GM23338 (cell line): Measurements from ENCODE around the gene PARD3. TPM values are rescaled to one million over a fixed set of nuclear protein-coding genes. Genes with fewer than 3 reads are reported as not detected.
"Not testable (repeated sequence)": the region's sequence is repeated elsewhere in the genome, so short reads cannot be mapped to it uniquely, and the experiment has no call there.

Experiments
- ATAC-seq: fragments of 200-7000 bp; cut with Tn5 transposase; 3 replicates; pipeline ENCODE4 v1.9.1; 2020
- DNase-seq: peaks from one replicate; pipeline ENCODE4 v3.0.0-alpha.2; 2015; ENCODE audit warnings: low spot score
- H2AFZ ChIP-seq: fragments of 200-600 bp; sonication (generic); 2 replicates; pipeline ENCODE4 v1.8.0; 2016; ENCODE audit warnings: antibody characterized with exemption, mild to moderate bottlenecking, moderate library complexity
- H3F3A ChIP-seq: fragments of 200-600 bp; sonication (generic); replicated peaks from 2 replicates; pipeline ENCODE4 v1.8.0; 2017; ENCODE audit warnings: antibody characterized with exemption, mixed run types, low read depth
- H3K27ac ChIP-seq: fragments of 200-600 bp; sonication (generic); 2 replicates; pipeline ENCODE4 v1.6.1; 2016; ENCODE audit warnings: low read depth
- H3K27me3 ChIP-seq: fragments of 200-600 bp; sonication (generic); 2 replicates; pipeline ENCODE4 v1.8.0; 2016; ENCODE audit warnings: mild to moderate bottlenecking, mixed run types, moderate library complexity; ENCODE audit not compliant: insufficient read depth
- H3K36me3 ChIP-seq: fragments of 200-600 bp; sonication (generic); 2 replicates; pipeline ENCODE4 v1.8.0; 2016; ENCODE audit warnings: mild to moderate bottlenecking; ENCODE audit not compliant: insufficient read depth
- H3K4me1 ChIP-seq: fragments of 200-600 bp; sonication (generic); 2 replicates; pipeline ENCODE4 v1.8.0; 2016; ENCODE audit warnings: mild to moderate bottlenecking, moderate library complexity; ENCODE audit not compliant: insufficient read depth
- H3K4me2 ChIP-seq: fragments of 200-600 bp; sonication (generic); 2 replicates; pipeline ENCODE4 v1.7.1; 2017; ENCODE audit warnings: mixed run types
- H3K4me3 ChIP-seq: fragments of 200-600 bp; sonication (generic); 2 replicates; pipeline ENCODE4 v1.6.1; 2016; ENCODE audit warnings: mixed run types
- H3K79me2 ChIP-seq: fragments of 200-600 bp; sonication (generic); replicated peaks from 2 replicates; pipeline ENCODE4 v1.8.0; 2017; ENCODE audit warnings: mild to moderate bottlenecking; ENCODE audit not compliant: insufficient read depth
- H3K9me2 ChIP-seq: fragments of 200-600 bp; sonication (generic); 2 replicates; pipeline ENCODE4 v1.8.0; 2017; ENCODE audit not compliant: insufficient read depth
- H4K20me1 ChIP-seq: fragments of 200-600 bp; sonication (generic); replicated peaks from 2 replicates; pipeline ENCODE4 v1.8.0; 2017; ENCODE audit warnings: mild to moderate bottlenecking; ENCODE audit not compliant: insufficient read depth
- H3K27ac Mint-ChIP-seq: 2 replicates; pipeline ENCODE4 v1.8.0; 2020; ENCODE audit warnings: inconsistent platforms, mild to moderate bottlenecking, moderate library complexity, mixed read lengths
- H3K27me3 Mint-ChIP-seq: 3 replicates; pipeline ENCODE4 v1.8.0; 2022; ENCODE audit warnings: low read depth, mild to moderate bottlenecking, moderate library complexity, mixed read lengths, inconsistent platforms; ENCODE audit not compliant: insufficient read depth, poor library complexity
- H3K36me3 Mint-ChIP-seq: 3 replicates; pipeline ENCODE4 v1.8.0; 2021; ENCODE audit warnings: low read depth, mild to moderate bottlenecking, inconsistent platforms, moderate library complexity, mixed read lengths
- H3K4me1 Mint-ChIP-seq: 3 replicates; pipeline ENCODE4 v1.8.0; 2020; ENCODE audit warnings: mild to moderate bottlenecking, inconsistent platforms, mixed read lengths
- H3K4me3 Mint-ChIP-seq: 3 replicates; pipeline ENCODE4 v1.8.0; 2021; ENCODE audit warnings: moderate library complexity, mild to moderate bottlenecking, inconsistent platforms, mixed read lengths
- H3K9me3 Mint-ChIP-seq: 3 replicates; pipeline ENCODE4 v1.8.0; 2020; ENCODE audit warnings: moderate library complexity, mild to moderate bottlenecking, inconsistent platforms, mixed read lengths
- CREB1 ChIP-seq: fragments of 250-450 bp; sonication (Bioruptor Pico); IDR thresholded peaks from 2 replicates; pipeline ENCODE4 v1.5.0; 2020; ENCODE audit warnings: low read depth, mild to moderate bottlenecking, moderate library complexity
- CTCF ChIP-seq, 2 experiments: fragments of 200-600 bp in 1 of 2; sonication (generic) in 1 of 2; conservative IDR thresholded peaks; 2 replicates each; pipeline versions ENCODE4 v1.5.1 to v1.6.1; 2016 to 2017; ENCODE audit warnings: antibody characterized with exemption in 2 of 2, low read depth in 2 of 2, mild to moderate bottlenecking in 2 of 2, moderate library complexity in 1 of 2
- ETS1 ChIP-seq: IDR thresholded peaks from 2 replicates; pipeline ENCODE4 v1.6.1; 2016; ENCODE audit warnings: antibody characterized with exemption
- EZH2 ChIP-seq: fragments of 200-600 bp; sonication (generic); IDR thresholded peaks from one replicate; pipeline ENCODE4 v1.8.0; 2017; ENCODE audit warnings: antibody characterized with exemption, mild to moderate bottlenecking, low read depth; ENCODE audit not compliant: unreplicated experiment
- EZH2phosphoT487 ChIP-seq: fragments of 200-600 bp; sonication (generic); IDR thresholded peaks from one replicate; pipeline ENCODE4 v1.8.1; 2018; ENCODE audit warnings: antibody characterized with exemption; ENCODE audit not compliant: unreplicated experiment
- NANOG ChIP-seq: IDR thresholded peaks from 2 replicates; pipeline ENCODE4 v1.6.1; 2016; ENCODE audit warnings: antibody characterized with exemption, borderline replicate concordance
- POLR2AphosphoS5 ChIP-seq: IDR thresholded peaks from 2 replicates; pipeline ENCODE4 v1.6.1; 2016; ENCODE audit warnings: antibody characterized with exemption, low read depth
- ZNF331 ChIP-seq: fragments of 250-450 bp; sonication (Bioruptor Pico); IDR thresholded peaks from 2 replicates; pipeline ENCODE4 v1.5.0; 2020; ENCODE audit warnings: low read depth, mild to moderate bottlenecking, moderate library complexity
- polyA plus RNA-seq: library from polyadenylated mRNA; unstranded; fragments of >200 nt; fragmentation: Nextera tagmentation; extraction: Ambion mirVana; gene quantifications from 2 replicates; pipeline ENCODE4 v1.2.1, GENCODE V29; 2016
- total RNA-seq: library from RNA; depleted of rRNA; stranded (reverse); fragments of >200 nt; shearing (Covaris generic); gene quantifications from 2 replicates; pipeline ENCODE4 v1.2.3, GENCODE V29; 2014
- TF ChIP-seq, protein P1 (sequence below): fragments of 250-450 bp; sonication (Bioruptor Pico); IDR thresholded peaks from 2 replicates; pipeline ENCODE4 v1.5.0; 2020; ENCODE audit warnings: mild to moderate bottlenecking, moderate library complexity

PARD3 gene
- total and polyA plus RNA-seq, 2 experiments from 2014 or later = 30.2 to 51.4 TPM

DNA sequence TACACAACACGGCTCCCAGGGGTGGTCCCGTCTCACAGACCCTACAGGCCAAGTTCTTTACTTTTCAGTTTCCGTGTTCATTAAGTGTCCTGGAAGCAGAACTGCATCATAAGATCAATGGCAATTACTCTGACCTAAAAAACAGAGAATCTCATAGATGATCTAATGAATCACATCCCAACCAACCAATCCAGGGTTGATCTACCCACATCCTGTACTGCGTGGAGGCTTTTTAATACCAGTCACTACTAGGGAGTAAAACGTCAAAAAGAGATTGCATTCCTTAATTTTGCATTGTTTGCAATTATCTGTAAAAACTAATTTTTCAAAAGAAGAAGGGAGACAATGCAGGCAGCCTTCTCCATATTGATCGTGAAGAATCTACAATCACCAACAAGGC lies 72.6 kb downstream of the PARD3 start (continued):
- TF ChIP-seq CTCF (conservative IDR thresholded peaks at IDR 0.05; ENCODE audit: low read depth in 2 of 2) = no peak

DNA sequence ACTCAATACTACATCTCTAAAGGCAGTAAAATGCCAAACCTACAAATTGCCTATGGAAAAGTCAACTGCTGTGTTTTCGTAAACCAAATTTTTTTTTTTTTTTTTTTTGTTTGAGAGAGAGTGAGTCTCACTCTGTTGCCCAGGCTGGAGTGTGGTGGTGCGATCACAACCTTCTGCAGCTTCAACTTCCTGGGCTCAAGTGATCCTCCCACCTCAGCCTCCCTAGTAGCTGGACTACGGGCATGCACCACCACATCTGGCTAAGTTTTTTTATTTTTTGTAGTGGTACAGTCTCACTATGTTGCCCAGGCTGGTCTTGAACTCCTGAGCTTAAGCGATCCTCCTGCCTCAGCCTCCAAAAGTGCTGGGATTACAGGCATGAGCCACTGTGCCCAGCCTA lies 74.0 kb downstream of the PARD3 start:
- not testable (repeated sequence) for H3K36me3 ChIP-seq, H3K27ac ChIP-seq, H3F3A ChIP-seq

DNA sequence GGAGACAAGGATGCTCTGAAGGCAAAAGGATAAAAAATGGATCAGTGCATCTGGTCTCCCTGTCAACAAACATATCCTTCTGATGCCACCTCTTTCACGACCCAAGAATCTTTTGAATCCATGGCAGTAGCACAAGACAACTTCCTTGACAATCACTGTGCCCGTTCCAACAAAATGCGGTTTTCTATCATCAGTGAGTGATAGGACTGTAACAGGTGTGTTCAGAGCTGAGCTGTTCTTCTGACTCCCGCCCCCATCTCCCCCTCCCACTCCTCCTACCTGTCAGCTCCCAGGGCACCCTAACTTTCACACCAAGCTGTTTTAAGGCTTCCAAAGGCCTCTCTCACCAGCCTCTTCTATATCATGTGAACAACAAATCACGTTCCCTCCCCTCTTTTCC lies 74.8 kb downstream of the PARD3 start:
- no peaks in the 10 kb centered on the region for H3K9me2 ChIP-seq
- no peaks in the 10 kb centered on the region for H3K36me3 ChIP-seq
- H3F3A ChIP-seq = no peaks in the 10 kb centered on the region
- ATAC-seq = peak; percentile 7
- peaks cover 94% of the 10 kb centered on the region for H3K79me2 ChIP-seq
- no peak overlapping the region for H2AFZ ChIP-seq
- no peak for DNase-seq
- H3K4me1 Mint-ChIP-seq = peaks cover 56% of the 10 kb centered on the region
- peak overlapping the region; percentile 50 for H3K4me2 ChIP-seq
- H3K27me3 ChIP-seq = no peaks in the 10 kb centered on the region
- H3K4me3 ChIP-seq = peak overlapping the region; percentile 30; the same call in 1 of the 2 replicates
- H3K9me3 Mint-ChIP-seq = no peaks in the 10 kb centered on the region
- H3K4me3 Mint-ChIP-seq = peak overlapping the region; percentile 63
- H3K27ac Mint-ChIP-seq = no peak overlapping the region
- H3K36me3 Mint-ChIP-seq = no peaks in the 10 kb centered on the region
- H4K20me1 ChIP-seq = peaks cover 11% of the 10 kb centered on the region
- peaks cover 9% of the 10 kb centered on the region for H3K27me3 Mint-ChIP-seq
- H3K27ac ChIP-seq = peak overlapping the region; percentile 24
- peaks cover 34% of the 10 kb centered on the region for H3K4me1 ChIP-seq
- TF ChIP-seq POLR2AphosphoS5 (no peak), CREB1 (no peak), EZH2 (no peak), ZNF331 (no peak), ETS1 (no peak), CTCF (conservative IDR thresholded peaks at IDR 0.05; ENCODE audit: low read depth in 2 of 2) (no peak), EZH2phosphoT487 (no peak), NANOG (no peak)
- TF ChIP-seq, protein P1, sequence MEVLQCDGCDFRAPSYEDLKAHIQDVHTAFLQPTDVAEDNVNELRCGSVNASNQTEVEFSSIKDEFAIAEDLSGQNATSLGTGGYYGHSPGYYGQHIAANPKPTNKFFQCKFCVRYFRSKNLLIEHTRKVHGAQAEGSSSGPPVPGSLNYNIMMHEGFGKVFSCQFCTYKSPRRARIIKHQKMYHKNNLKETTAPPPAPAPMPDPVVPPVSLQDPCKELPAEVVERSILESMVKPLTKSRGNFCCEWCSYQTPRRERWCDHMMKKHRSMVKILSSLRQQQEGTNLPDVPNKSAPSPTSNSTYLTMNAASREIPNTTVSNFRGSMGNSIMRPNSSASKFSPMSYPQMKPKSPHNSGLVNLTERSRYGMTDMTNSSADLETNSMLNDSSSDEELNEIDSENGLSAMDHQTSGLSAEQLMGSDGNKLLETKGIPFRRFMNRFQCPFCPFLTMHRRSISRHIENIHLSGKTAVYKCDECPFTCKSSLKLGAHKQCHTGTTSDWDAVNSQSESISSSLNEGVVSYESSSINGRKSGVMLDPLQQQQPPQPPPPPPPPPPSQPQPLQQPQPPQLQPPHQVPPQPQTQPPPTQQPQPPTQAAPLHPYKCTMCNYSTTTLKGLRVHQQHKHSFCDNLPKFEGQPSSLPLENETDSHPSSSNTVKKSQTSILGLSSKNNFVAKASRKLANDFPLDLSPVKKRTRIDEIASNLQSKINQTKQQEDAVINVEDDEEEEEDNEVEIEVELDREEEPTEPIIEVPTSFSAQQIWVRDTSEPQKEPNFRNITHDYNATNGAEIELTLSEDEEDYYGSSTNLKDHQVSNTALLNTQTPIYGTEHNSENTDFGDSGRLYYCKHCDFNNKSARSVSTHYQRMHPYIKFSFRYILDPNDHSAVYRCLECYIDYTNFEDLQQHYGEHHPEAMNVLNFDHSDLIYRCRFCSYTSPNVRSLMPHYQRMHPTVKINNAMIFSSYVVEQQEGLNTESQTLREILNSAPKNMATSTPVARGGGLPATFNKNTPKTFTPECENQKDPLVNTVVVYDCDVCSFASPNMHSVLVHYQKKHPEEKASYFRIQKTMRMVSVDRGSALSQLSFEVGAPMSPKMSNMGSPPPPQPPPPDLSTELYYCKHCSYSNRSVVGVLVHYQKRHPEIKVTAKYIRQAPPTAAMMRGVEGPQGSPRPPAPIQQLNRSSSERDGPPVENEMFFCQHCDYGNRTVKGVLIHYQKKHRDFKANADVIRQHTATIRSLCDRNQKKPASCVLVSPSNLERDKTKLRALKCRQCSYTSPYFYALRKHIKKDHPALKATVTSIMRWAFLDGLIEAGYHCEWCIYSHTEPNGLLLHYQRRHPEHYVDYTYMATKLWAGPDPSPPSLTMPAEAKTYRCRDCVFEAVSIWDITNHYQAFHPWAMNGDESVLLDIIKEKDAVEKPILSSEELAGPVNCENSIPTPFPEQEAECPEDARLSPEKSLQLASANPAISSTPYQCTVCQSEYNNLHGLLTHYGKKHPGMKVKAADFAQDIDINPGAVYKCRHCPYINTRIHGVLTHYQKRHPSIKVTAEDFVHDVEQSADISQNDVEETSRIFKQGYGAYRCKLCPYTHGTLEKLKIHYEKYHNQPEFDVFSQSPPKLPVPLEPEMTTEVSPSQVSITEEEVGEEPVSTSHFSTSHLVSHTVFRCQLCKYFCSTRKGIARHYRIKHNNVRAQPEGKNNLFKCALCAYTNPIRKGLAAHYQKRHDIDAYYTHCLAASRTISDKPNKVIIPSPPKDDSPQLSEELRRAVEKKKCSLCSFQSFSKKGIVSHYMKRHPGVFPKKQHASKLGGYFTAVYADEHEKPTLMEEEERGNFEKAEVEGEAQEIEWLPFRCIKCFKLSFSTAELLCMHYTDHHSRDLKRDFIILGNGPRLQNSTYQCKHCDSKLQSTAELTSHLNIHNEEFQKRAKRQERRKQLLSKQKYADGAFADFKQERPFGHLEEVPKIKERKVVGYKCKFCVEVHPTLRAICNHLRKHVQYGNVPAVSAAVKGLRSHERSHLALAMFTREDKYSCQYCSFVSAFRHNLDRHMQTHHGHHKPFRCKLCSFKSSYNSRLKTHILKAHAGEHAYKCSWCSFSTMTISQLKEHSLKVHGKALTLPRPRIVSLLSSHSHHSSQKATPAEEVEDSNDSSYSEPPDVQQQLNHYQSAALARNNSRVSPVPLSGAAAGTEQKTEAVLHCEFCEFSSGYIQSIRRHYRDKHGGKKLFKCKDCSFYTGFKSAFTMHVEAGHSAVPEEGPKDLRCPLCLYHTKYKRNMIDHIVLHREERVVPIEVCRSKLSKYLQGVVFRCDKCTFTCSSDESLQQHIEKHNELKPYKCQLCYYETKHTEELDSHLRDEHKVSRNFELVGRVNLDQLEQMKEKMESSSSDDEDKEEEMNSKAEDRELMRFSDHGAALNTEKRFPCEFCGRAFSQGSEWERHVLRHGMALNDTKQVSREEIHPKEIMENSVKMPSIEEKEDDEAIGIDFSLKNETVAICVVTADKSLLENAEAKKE (CRISPR knock-in tag) = no peak

More for the DNA sequence above, 74.0 kb downstream of the PARD3 start:
- not testable (repeated sequence) for H3K27me3 Mint-ChIP-seq, H3K27me3 ChIP-seq, ATAC-seq, H3K4me3 ChIP-seq, H3K36me3 Mint-ChIP-seq, H3K4me2 ChIP-seq, H3K9me2 ChIP-seq, H3K27ac Mint-ChIP-seq, H3K4me3 Mint-ChIP-seq, H2AFZ ChIP-seq, DNase-seq, H3K9me3 Mint-ChIP-seq
- Histone ChIP-seq H3K4me1 (peaks cover 34% of the 10 kb centered on the region), H3K79me2 (peaks cover 94% of the 10 kb centered on the region), H4K20me1 (peaks cover 11% of the 10 kb centered on the region)
- H3K4me1 Mint-ChIP-seq = peaks cover 56% of the 10 kb centered on the region
